KOPT-K1 (cell line): ENCODE measurements around the gene OGG1.

Experiments used
- H3K27ac ChIP-seq: fragments of 200-600 bp; sonication (generic); 2 replicates; pipeline ENCODE4 v1.5.1; 2016; ENCODE audit warnings: antibody characterized with exemption, mild to moderate bottlenecking, low read depth, low read length; ENCODE audit not compliant: poor library complexity, severe bottlenecking
- H3K36me3 ChIP-seq: fragments of 200-600 bp; sonication (generic); 2 replicates; pipeline ENCODE4 v1.5.1; 2017; ENCODE audit warnings: antibody characterized with exemption, mild to moderate bottlenecking, low read length, moderate library complexity; ENCODE audit not compliant: insufficient read depth
- H3K9me3 ChIP-seq: fragments of 200-600 bp; sonication (generic); 2 replicates; pipeline ENCODE4 v1.5.1; 2017; ENCODE audit warnings: antibody characterized with exemption, low read length, mild to moderate bottlenecking; ENCODE audit not compliant: insufficient read depth, poor library complexity, severe bottlenecking

OGG1 gene

DNA sequence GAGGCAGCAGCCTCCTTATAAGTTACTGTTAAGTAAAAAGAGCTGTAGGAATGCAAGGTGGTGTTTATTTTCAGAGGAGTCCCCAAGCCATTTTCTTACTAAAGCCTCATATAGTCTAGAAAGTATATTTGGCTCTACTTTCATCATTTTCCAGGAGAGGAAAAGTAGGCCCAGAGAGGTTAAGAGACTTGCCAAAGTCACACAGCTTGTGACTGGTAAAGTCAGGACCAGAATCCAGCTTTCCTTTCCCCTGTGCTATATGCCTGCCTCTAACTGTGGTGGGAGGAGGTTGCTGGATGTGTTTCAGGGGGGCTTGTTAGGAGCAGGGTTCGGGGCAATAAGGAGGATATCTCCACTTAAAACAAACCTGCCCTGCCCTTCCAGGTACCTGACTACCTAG, 7.2 kb upstream of the OGG1 start:
- no peaks in the 10 kb centered on the region for H3K9me3 ChIP-seq
- H3K36me3 ChIP-seq: peaks cover 100% of the 10 kb centered on the region

DNA sequence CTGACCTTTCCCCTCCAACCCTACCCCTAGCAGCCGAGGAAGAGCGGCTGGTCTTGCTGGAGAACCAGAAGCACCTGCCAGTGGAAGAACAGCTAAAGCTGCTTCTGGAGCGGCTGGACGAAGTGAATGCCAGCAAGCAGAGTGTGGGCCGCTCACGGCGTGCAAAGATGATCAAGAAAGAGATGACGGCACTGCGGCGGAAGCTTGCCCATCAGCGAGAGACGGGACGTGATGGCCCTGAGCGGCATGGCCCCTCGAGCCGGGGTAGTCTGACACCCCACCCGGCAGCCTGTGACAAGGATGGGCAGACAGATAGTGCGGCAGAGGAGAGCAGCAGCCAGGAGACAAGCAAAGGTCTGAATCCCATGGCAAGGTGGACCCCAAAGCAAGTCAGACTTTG, 6.2 kb upstream of the OGG1 start:
- Histone ChIP-seq H3K36me3 (peaks cover 100% of the 10 kb centered on the region), H3K27ac (no peak overlapping the region), H3K9me3 (no peaks in the 10 kb centered on the region)

More for the DNA sequence above, 7.2 kb upstream of the OGG1 start:
- no peak overlapping the region for H3K27ac ChIP-seq

DNA sequence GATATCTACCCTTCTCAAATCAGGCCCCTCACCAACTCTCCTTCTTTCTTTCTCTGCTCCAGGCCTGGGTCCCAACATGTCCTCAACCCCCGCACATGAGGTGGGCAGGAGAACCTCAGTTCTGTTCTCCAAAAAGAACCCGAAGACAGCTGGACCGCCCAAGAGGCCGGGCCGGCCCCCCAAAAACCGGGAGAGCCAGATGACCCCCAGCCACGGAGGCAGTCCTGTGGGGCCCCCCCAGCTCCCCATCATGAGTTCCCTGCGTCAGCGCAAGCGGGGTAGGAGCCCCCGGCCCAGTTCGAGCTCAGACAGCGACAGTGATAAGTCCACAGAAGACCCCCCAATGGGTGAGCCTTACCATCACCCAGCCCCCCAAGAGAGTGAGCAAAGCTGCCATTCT, 5.6 kb upstream of the OGG1 start:
- no peak overlapping the region for H3K27ac ChIP-seq
- peaks cover 100% of the 10 kb centered on the region for H3K36me3 ChIP-seq
- no peaks in the 10 kb centered on the region for H3K9me3 ChIP-seq

DNA sequence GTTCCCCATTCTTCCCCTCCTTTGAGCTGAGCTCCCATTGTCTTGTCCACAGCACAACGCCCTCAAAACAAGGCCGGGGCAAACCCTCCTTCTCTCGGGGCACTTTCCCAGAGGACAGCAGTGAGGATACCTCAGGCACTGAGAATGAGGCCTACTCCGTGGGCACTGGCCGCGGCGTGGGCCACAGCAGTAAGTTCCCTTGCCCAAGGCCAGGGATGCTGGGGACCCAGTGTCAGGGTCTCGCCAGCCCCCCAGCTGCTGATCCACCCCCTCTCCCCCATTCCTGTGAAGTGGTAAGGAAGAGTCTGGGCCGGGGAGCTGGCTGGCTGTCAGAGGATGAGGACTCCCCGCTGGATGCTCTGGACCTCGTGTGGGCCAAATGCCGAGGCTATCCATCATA, 4.2 kb upstream of the OGG1 start:
- no peaks in the 10 kb centered on the region for H3K9me3 ChIP-seq
- H3K36me3 ChIP-seq: peaks cover 88% of the 10 kb centered on the region
- H3K27ac ChIP-seq: no peak overlapping the region

- H3K9me3 ChIP-seq: no peaks in the 10 kb centered on the region
- H3K36me3 ChIP-seq: peaks cover 80% of the 10 kb centered on the region
- H3K27ac ChIP-seq: no peak overlapping the region
Measured at GRCh38 chr3:9746330-9746729, 3.4 kb upstream of the OGG1 start.

- Histone ChIP-seq H3K27ac (no peak overlapping the region), H3K9me3 (no peaks in the 10 kb centered on the region), H3K36me3 (peaks cover 79% of the 10 kb centered on the region)
Measured at GRCh38 chr3:9747267-9747666, 2.5 kb upstream of the OGG1 start.

DNA sequence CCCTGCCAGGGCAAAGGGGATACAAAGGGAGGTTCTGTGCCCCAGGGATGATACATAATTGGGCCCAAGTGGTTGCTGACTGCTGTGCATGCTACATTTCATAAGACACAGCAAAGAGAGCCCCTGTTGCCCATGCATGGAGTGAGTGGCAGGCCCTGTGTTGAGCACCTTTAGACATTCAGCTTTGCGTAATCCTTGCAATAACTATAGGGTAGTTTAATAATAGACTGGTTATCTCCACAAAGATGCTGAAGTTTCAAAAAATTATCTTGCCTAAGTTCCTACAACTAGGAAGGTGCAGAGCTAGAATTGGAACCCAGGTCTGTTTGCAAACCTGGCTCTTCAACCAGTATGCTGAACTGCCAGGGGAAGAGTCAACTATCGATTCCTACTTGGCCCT, 1.7 kb upstream of the OGG1 start:
- H3K36me3 ChIP-seq: peaks cover 77% of the 10 kb centered on the region
- H3K27ac ChIP-seq: no peak overlapping the region
- H3K9me3 ChIP-seq: no peaks in the 10 kb centered on the region

- Histone ChIP-seq H3K27ac (peak overlapping the region; percentile 66), H3K9me3 (no peaks in the 10 kb centered on the region), H3K36me3 (peaks cover 64% of the 10 kb centered on the region)
Measured at GRCh38 chr3:9749296-9749644, 482 bp upstream of the OGG1 start.

DNA sequence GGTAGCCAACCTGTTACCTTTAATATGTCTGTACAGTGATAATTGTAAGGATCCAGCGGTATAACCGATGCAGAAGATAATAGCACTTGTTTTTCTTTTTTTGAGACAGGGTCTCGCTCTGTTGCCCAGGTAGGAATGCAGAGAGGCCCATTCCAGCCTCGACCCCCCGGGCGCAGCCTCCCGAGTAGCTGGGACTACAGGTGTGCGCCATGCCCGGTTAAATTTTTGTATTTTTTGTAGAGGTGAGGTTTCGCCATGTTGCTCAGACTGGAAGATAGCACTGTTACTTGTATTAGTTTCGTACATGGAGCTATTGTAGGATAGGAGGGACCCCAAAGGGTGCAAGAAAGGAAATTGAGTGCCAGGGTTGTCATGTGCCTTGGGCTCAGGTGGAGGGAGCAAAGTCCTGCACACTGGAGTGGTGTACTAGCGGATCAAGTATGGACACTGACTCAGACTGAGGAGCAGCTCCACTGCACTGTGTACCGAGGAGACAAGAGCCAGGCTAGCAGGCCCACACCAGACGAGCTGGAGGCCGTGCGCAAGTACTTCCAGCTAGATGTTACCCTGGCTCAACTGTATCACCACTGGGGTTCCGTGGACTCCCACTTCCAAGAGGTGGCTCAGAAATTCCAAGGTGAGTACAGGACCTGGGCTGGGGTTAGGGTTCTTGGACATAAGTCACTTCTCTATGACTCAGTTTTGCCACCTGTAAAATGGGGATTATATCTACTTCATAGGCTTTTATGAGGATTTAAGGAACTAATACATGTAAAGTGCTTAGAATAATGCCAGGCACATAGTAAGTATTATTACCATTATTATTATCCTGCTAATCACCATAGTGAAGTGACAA, 1.0 kb downstream of the OGG1 start:
- peaks cover 57% of the 10 kb centered on the region for H3K36me3 ChIP-seq
- H3K27ac ChIP-seq: peak overlapping the region; percentile 66
- no peaks in the 10 kb centered on the region for H3K9me3 ChIP-seq

DNA sequence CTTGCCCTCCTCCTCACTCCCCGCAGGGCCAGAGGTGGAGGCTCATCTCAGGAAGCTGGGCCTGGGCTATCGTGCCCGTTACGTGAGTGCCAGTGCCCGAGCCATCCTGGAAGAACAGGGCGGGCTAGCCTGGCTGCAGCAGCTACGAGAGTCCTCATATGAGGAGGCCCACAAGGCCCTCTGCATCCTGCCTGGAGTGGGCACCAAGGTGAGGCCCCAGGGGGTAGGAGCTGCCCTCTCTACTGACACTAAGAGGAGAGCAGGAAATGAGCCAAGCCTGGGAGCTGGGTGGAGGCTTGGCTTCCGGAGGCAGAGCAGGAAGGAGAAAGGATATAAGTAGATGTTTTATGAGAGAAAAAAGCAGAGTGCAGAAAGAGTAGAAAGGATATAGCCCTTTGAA, 4.9 kb downstream of the OGG1 start:
- Histone ChIP-seq H3K36me3 (peaks cover 37% of the 10 kb centered on the region), H3K9me3 (no peaks in the 10 kb centered on the region), H3K27ac (no peak overlapping the region)

GRCh38 chr3:9757427-9757826, 7.7 kb downstream of the OGG1 start:
- H3K36me3 ChIP-seq: peaks cover 26% of the 10 kb centered on the region; the same call in 1 of the 2 replicates
- no peaks in the 10 kb centered on the region for H3K9me3 ChIP-seq

GRCh38 chr3:9760779-9761505, 11.2 kb downstream of the OGG1 start:
- no peak overlapping the region for H3K27ac ChIP-seq

More at GRCh38 chr3:9757427-9757826, 7.7 kb downstream of the OGG1 start:
- no peak overlapping the region for H3K27ac ChIP-seq

GRCh38 chr3:9761919-9762318, 12.2 kb downstream of the OGG1 start:
- H3K9me3 ChIP-seq: no peaks in the 10 kb centered on the region
- peaks cover 8% of the 10 kb centered on the region; the same call in 1 of the 2 replicates for H3K36me3 ChIP-seq
- no peak overlapping the region for H3K27ac ChIP-seq

More at GRCh38 chr3:9760779-9761505, 11.2 kb downstream of the OGG1 start:
- no peaks in the 10 kb centered on the region for H3K9me3 ChIP-seq
- H3K36me3 ChIP-seq: peaks cover 14% of the 10 kb centered on the region; the same call in 1 of the 2 replicates

GRCh38 chr3:9762871-9763270, 13.1 kb downstream of the OGG1 start:
- peaks cover 7% of the 10 kb centered on the region; the same call in 1 of the 2 replicates for H3K36me3 ChIP-seq
- H3K27ac ChIP-seq: no peak overlapping the region
- no peaks in the 10 kb centered on the region for H3K9me3 ChIP-seq

DNA sequence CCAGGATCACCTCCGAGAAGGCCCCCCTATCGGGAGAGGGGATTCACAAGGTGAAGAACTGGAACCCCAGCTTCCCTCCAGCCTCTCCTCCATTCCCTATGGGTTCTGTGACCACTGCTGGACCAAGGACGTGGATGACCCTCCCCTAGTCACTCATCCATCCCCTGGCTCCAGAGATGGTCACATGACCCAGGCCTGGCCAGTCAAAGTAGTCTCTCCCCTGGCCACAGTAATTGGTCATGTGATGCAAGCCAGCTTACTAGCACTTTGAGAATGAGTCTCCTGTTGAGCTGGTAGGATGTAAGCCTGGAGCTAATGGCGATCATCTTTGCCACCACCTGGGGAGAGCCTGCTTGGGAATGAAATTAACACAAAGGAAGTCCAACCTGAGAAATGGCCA, 16.1 kb downstream of the OGG1 start:
- no peaks in the 10 kb centered on the region for H3K9me3 ChIP-seq
- no peak overlapping the region for H3K27ac ChIP-seq
- no peaks in the 10 kb centered on the region for H3K36me3 ChIP-seq
